Measurements from ENCODE around the gene SIGLEC10.
A peak's percentile ranks its signal among the peaks of the same experiment; 100 is the strongest.
"Not testable (repeated sequence)": the region's sequence is repeated elsewhere in the genome, so short reads cannot be mapped to it uniquely, and the experiment has no call there.

Gene SIGLEC10

GRCh38 chr19:51448411-51449016 lies 31.1 kb upstream of the SIGLEC10 start:
- no peak for TF ChIP-seq ZNF274 (IDR thresholded peaks at IDR 0.05; ENCODE audit: low read depth, low read length)
- no peak overlapping the region for H3K4me3 ChIP-seq (ENCODE audit: low read length)

- no peak for TF ChIP-seq ZNF274 (IDR thresholded peaks at IDR 0.05; ENCODE audit: low read depth, low read length)
- H3K4me3 ChIP-seq (ENCODE audit: low read length): no peak overlapping the region
Observed at GRCh38 chr19:51448011-51448410, 30.6 kb upstream of the SIGLEC10 start.

GRCh38 chr19:51447510-51447909 lies 30.1 kb upstream of the SIGLEC10 start:
- not testable (repeated sequence) for H3K4me3 ChIP-seq (ENCODE audit: low read length)

- H3K4me3 ChIP-seq (ENCODE audit: low read length): peak overlapping the region; percentile 13; the same call in 1 of the 2 replicates
- TF ChIP-seq ZNF274 (IDR thresholded peaks at IDR 0.05; ENCODE audit: low read depth, low read length): no peak
Observed at GRCh38 chr19:51441410-51442390, 24.3 kb upstream of the SIGLEC10 start.

- TF ChIP-seq ZNF274 (IDR thresholded peaks at IDR 0.05; ENCODE audit: low read depth, low read length): no peak
- no peak overlapping the region; the same call in 1 of the 2 replicates for H3K4me3 ChIP-seq (ENCODE audit: low read length)
Observed at GRCh38 chr19:51440846-51441409, 23.5 kb upstream of the SIGLEC10 start.

- H3K4me3 ChIP-seq (ENCODE audit: low read length): no peak overlapping the region
- TF ChIP-seq ZNF274 (IDR thresholded peaks at IDR 0.05; ENCODE audit: low read depth, low read length): no peak
Observed at GRCh38 chr19:51440052-51440451, 22.6 kb upstream of the SIGLEC10 start.

GRCh38 chr19:51439021-51439465 lies 21.6 kb upstream of the SIGLEC10 start:
- TF ChIP-seq ZNF274 (IDR thresholded peaks at IDR 0.05; ENCODE audit: low read depth, low read length): no peak
- no peak overlapping the region for H3K4me3 ChIP-seq (ENCODE audit: low read length)

GRCh38 chr19:51434456-51434855 lies 17.0 kb upstream of the SIGLEC10 start:
- H3K4me3 ChIP-seq (ENCODE audit: low read length): no peak overlapping the region
- no peak for TF ChIP-seq ZNF274 (IDR thresholded peaks at IDR 0.05; ENCODE audit: low read depth, low read length)

GRCh38 chr19:51433043-51433442 lies 15.6 kb upstream of the SIGLEC10 start:
- no peak for TF ChIP-seq ZNF274 (IDR thresholded peaks at IDR 0.05; ENCODE audit: low read depth, low read length)
- no peak overlapping the region for H3K4me3 ChIP-seq (ENCODE audit: low read length)

- H3K4me3 ChIP-seq (ENCODE audit: low read length): no peak overlapping the region
- TF ChIP-seq ZNF274 (IDR thresholded peaks at IDR 0.05; ENCODE audit: low read depth, low read length): no peak
Observed at GRCh38 chr19:51431124-51431523, 13.7 kb upstream of the SIGLEC10 start.

- no peak for TF ChIP-seq ZNF274 (IDR thresholded peaks at IDR 0.05; ENCODE audit: low read depth, low read length)
- H3K4me3 ChIP-seq (ENCODE audit: low read length): no peak overlapping the region
Observed at GRCh38 chr19:51430221-51430620, 12.8 kb upstream of the SIGLEC10 start.

- H3K4me3 ChIP-seq (ENCODE audit: low read length): no peak overlapping the region
- no peak for TF ChIP-seq ZNF274 (IDR thresholded peaks at IDR 0.05; ENCODE audit: low read depth, low read length)
Observed at GRCh38 chr19:51427201-51427600, 9.8 kb upstream of the SIGLEC10 start.

- H3K4me3 ChIP-seq (ENCODE audit: low read length): no peak overlapping the region
Observed at GRCh38 chr19:51422053-51422448, 4.6 kb upstream of the SIGLEC10 start.

GRCh38 chr19:51421229-51422052 lies 4.0 kb upstream of the SIGLEC10 start:
- no peak overlapping the region for H3K4me3 ChIP-seq (ENCODE audit: low read length)
- TF ChIP-seq ZNF274 (IDR thresholded peaks at IDR 0.05; ENCODE audit: low read depth, low read length): no peak

More at GRCh38 chr19:51422053-51422448, 4.6 kb upstream of the SIGLEC10 start:
- TF ChIP-seq ZNF274 (IDR thresholded peaks at IDR 0.05; ENCODE audit: low read depth, low read length): no peak

- not testable (repeated sequence) for H3K4me3 ChIP-seq (ENCODE audit: low read length)
Observed at GRCh38 chr19:51420511-51420910, 3.1 kb upstream of the SIGLEC10 start.

Measured in GM08714 (cell line).